ENCODE data around the gene CHCHD4.

DNA sequence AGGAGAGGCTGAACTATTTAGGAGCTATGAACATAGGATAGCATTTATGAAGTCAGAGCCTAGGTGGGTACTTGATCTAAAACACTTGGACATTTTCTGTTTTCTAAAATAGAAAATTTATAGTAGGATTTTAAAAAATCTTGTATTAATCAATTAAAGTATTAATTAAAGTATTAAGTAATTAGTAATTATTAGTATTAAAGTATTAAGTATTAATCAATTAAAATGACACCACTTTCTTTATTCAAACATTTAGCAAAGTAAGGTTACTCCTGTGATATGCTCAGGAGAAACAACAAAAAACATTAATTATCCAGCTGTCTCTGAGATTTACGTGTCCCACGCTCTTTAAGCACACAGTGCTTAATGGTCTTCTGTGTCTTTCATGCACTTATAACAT, 32.2 kb downstream of the CHCHD4 start:
- TF ChIP-seq, protein P1, sequence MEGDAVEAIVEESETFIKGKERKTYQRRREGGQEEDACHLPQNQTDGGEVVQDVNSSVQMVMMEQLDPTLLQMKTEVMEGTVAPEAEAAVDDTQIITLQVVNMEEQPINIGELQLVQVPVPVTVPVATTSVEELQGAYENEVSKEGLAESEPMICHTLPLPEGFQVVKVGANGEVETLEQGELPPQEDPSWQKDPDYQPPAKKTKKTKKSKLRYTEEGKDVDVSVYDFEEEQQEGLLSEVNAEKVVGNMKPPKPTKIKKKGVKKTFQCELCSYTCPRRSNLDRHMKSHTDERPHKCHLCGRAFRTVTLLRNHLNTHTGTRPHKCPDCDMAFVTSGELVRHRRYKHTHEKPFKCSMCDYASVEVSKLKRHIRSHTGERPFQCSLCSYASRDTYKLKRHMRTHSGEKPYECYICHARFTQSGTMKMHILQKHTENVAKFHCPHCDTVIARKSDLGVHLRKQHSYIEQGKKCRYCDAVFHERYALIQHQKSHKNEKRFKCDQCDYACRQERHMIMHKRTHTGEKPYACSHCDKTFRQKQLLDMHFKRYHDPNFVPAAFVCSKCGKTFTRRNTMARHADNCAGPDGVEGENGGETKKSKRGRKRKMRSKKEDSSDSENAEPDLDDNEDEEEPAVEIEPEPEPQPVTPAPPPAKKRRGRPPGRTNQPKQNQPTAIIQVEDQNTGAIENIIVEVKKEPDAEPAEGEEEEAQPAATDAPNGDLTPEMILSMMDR (IDR thresholded peaks at IDR 0.05): no peak
- no peak for TF ChIP-seq POLR2A (IDR thresholded peaks at IDR 0.05)

All from testis (tissue), 2 donors.